Vagina (tissue), 2 donors: ENCODE measurements around the gene KIF26A. TPM values are rescaled to one million over a fixed set of nuclear protein-coding genes. Genes with fewer than 3 reads are reported as not detected.

ENCODE experiments used
- DNase-seq, 2 donors: peaks; one replicate each; pipeline ENCODE4 v3.0.0-alpha.2; 2017; ENCODE audit errors: extremely low spot score in 2 of 2
- H3K27ac ChIP-seq: fragments of 200-600 bp; sonication (generic); one replicate; pipeline ENCODE4 v1.5.1; 2019
- H3K27me3 ChIP-seq: fragments of 200-600 bp; sonication (generic); one replicate; pipeline ENCODE4 v1.5.1; 2019
- H3K36me3 ChIP-seq, 2 donors: fragments of 200-600 bp; sonication (generic); one replicate each; pipeline ENCODE4 v1.5.1; 2017 to 2019
- H3K4me1 ChIP-seq: fragments of 200-600 bp; sonication (generic); one replicate; pipeline ENCODE4 v1.5.1; 2019
- H3K4me3 ChIP-seq, 2 donors: fragments of 200-600 bp; sonication (generic); 1 replicate in 1 of 2; 2 replicates in 1 of 2; pipeline ENCODE4 v1.5.1; 2016 to 2019
- H3K9me3 ChIP-seq: fragments of 200-600 bp; sonication (generic); one replicate; pipeline ENCODE4 v1.5.1; 2019
- CTCF ChIP-seq, 3 experiments: fragments of 450-650 bp in 2 of 3; fragments of 200-600 bp in 1 of 3; sonication (generic) in 1 of 3; IDR thresholded peaks; one replicate each; pipeline ENCODE4 v1.5.1; 2017 to 2019; ENCODE audit warnings: antibody characterized with exemption in 3 of 3, mild to moderate bottlenecking in 2 of 3, moderate library complexity in 2 of 3
- POLR2A ChIP-seq, 2 donors: fragments of 450-650 bp; IDR thresholded peaks; one replicate each; pipeline ENCODE4 v1.6.1; 2017; ENCODE audit warnings: antibody characterized with exemption in 2 of 2, mild to moderate bottlenecking in 2 of 2, moderate library complexity in 2 of 2
- POLR2AphosphoS5 ChIP-seq, 2 donors: sonication (generic); formaldehyde crosslinking; IDR thresholded peaks; one replicate each; pipeline ENCODE4 v1.9.0; 2017; ENCODE audit warnings: antibody characterized with exemption in 2 of 2, mild to moderate bottlenecking in 2 of 2, low read depth in 1 of 2; ENCODE audit not compliant: insufficient read depth in 1 of 2
- intact Hi-C: fragments of 100-400 bp; cut with DNase I; formaldehyde crosslinking; loops from one replicate; pipeline ENCODE4 v1.15.1; 2023
- total RNA-seq: library from RNA; depleted of rRNA; stranded (reverse); fragments of >200 nt; gene quantifications from one replicate; pipeline ENCODE4 v1.2.3, GENCODE V29; 2016

KIF26A gene
- total RNA-seq, 1 donor from 2014 or later: 2.7 TPM

DNA sequence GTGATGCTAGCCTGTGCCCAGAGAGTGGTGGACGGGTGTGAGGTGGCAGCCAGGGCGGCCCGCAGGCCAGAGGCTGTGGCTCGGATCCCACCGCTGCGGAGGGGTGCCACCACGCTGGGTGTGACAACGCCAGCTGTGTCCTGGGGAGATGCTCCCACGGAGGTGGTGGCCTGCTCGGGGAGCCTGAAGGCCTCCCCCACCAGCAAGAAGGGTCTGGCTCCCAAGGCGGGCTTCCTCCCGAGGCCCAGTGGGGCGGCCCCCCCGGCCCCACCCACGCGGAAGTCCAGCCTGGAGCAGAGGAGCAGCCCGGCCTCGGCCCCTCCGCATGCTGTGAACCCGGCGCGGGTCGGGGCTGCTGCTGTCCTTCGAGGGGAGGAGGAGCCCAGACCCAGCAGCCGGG lies 38.2 kb downstream of the KIF26A start:
- no peaks in the 10 kb centered on the region for H3K27me3 ChIP-seq
- TF ChIP-seq POLR2AphosphoS5 (IDR thresholded peaks at IDR 0.05; ENCODE audit: insufficient read depth in 1 of 2, low read depth in 1 of 2): no peak
- TF ChIP-seq POLR2A (IDR thresholded peaks at IDR 0.05): no peak
- H3K27ac ChIP-seq: no peak overlapping the region
- peaks cover 4% of the 10 kb centered on the region for H3K4me1 ChIP-seq
- peaks cover 0 to 9% of the 10 kb centered on the region in 2 donors for H3K36me3 ChIP-seq
- intact Hi-C loops: no loop called here
- H3K9me3 ChIP-seq: no peaks in the 10 kb centered on the region
- no peak for DNase-seq
- no peak overlapping the region for H3K4me3 ChIP-seq

- Histone ChIP-seq H3K4me3 (no peak overlapping the region), H3K27me3 (no peaks in the 10 kb centered on the region), H3K4me1 (peaks cover 6% of the 10 kb centered on the region), H3K9me3 (no peaks in the 10 kb centered on the region), H3K27ac (no peak overlapping the region), H3K36me3 (peaks cover 0 to 9% of the 10 kb centered on the region in 2 donors)
- DNase-seq: no peak
- no peak for TF ChIP-seq POLR2AphosphoS5 (IDR thresholded peaks at IDR 0.05; ENCODE audit: insufficient read depth in 1 of 2, low read depth in 1 of 2)
- TF ChIP-seq POLR2A (IDR thresholded peaks at IDR 0.05): no peak
- no peak for TF ChIP-seq CTCF (IDR thresholded peaks at IDR 0.05)
- intact Hi-C loops: no loop called here
Measured at GRCh38 chr14:104177411-104177810, 39.0 kb downstream of the KIF26A start.

GRCh38 chr14:104178279-104178678 lies 39.9 kb downstream of the KIF26A start:
- Histone ChIP-seq H3K36me3 (peaks cover 0 to 9% of the 10 kb centered on the region in 2 donors), H3K9me3 (no peaks in the 10 kb centered on the region), H3K4me3 (no peak overlapping the region), H3K27ac (no peak overlapping the region), H3K4me1 (peaks cover 6% of the 10 kb centered on the region), H3K27me3 (no peaks in the 10 kb centered on the region)
- TF ChIP-seq POLR2AphosphoS5 (IDR thresholded peaks at IDR 0.05; ENCODE audit: insufficient read depth in 1 of 2, low read depth in 1 of 2) (no peak), POLR2A (IDR thresholded peaks at IDR 0.05) (no peak), CTCF (IDR thresholded peaks at IDR 0.05) (no peak)
- intact Hi-C loops: no loop called here
- no peak for DNase-seq

DNA sequence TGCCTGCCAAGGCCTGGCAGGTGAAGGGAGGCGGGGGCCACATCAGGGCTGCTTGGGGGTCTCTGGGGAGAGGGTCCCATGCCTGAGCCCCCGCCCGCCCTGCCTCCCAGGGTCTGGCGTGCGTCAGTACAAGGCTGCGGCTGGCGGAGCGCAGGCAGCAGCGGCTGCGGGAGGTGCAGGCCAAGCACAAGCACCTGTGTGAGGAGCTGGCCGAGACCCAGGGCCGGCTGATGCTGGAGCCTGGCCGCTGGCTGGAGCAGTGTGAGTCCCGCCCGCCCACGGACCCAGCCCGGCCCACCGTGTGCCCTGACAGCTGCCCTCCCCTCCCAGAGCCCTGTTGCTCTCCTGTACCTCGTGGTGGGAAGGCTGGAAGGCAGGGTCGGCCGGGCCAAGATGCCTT lies 40.7 kb downstream of the KIF26A start:
- Histone ChIP-seq H3K9me3 (no peaks in the 10 kb centered on the region), H3K36me3 (peaks cover 0 to 9% of the 10 kb centered on the region in 2 donors)

DNA sequence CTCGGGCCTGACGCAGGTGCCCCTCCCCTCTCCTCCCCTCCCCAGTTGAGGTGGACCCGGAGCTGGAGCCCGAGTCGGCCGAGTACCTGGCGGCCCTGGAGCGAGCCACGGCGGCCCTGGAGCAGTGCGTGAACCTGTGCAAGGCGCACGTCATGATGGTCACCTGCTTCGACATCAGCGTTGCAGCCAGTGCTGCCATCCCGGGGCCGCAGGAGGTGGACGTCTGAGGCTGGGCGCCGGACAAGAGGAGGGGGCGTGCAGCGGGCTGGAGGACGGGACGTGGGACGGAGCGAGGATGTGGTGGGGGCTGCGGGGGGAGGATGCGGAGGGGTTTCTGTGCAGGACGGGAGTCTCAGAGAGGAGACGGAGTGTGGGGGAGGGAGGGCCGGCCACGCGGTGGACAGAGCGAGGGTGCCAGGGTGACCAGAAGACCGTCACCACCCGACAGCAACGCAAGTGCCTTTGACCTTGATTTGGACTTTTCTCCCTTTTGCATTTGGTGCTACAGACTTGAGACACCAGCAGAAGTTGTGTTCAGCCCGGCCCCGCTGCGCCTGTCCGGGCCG lies 41.3 kb downstream of the KIF26A start:
- no peak overlapping the region for H3K4me3 ChIP-seq
- H3K27me3 ChIP-seq: no peaks in the 10 kb centered on the region
- no peak for TF ChIP-seq POLR2A (IDR thresholded peaks at IDR 0.05)
- TF ChIP-seq CTCF (IDR thresholded peaks at IDR 0.05): no peak
- TF ChIP-seq POLR2AphosphoS5 (IDR thresholded peaks at IDR 0.05; ENCODE audit: insufficient read depth in 1 of 2, low read depth in 1 of 2): no peak
- H3K27ac ChIP-seq: no peak overlapping the region
- H3K4me1 ChIP-seq: peaks cover 6% of the 10 kb centered on the region
- intact Hi-C loops: no loop called here
- H3K9me3 ChIP-seq: no peaks in the 10 kb centered on the region
- DNase-seq: no peak
- peaks cover 0 to 9% of the 10 kb centered on the region in 2 donors for H3K36me3 ChIP-seq

More for the DNA sequence above, 40.7 kb downstream of the KIF26A start:
- no peak overlapping the region for H3K4me3 ChIP-seq
- DNase-seq: no peak
- intact Hi-C loops: no loop called here
- H3K27me3 ChIP-seq: no peaks in the 10 kb centered on the region
- peaks cover 6% of the 10 kb centered on the region for H3K4me1 ChIP-seq
- H3K27ac ChIP-seq: no peak overlapping the region
- no peak for TF ChIP-seq POLR2AphosphoS5 (IDR thresholded peaks at IDR 0.05; ENCODE audit: insufficient read depth in 1 of 2, low read depth in 1 of 2)
- no peak for TF ChIP-seq POLR2A (IDR thresholded peaks at IDR 0.05)

DNA sequence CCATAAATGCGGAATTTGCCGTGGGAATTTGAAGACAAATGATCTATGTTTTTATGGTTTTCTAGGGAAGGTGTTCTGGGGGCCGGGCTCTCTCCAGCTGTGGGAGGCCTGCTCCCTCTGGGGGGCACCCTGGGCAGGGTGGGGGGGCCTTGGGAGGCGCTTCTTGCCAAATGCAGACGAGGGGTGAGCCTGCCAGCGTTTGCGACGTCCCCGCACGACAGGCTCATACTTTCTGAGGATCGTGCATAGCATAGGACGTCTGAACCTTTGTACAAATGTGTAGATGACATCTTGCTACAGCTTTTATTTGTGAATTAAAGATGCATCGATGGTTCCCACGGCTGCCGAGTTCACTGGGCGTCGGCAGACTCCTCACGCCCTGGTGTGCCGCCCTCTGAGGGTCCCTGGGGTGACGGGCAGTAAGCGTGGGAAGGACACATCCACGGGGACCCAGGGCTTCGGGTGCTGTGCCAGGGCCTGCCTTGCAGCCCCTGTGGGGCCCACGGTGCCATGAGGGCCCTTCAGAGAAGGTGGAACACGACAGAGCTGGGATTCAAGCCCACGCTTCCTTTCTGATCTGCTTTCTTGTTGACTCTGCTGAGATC lies 42.3 kb downstream of the KIF26A start:
- intact Hi-C loops: no loop called here
- Histone ChIP-seq H3K4me3 (no peak overlapping the region), H3K27me3 (no peaks in the 10 kb centered on the region), H3K27ac (no peak overlapping the region), H3K36me3 (peaks cover 0 to 5% of the 10 kb centered on the region in 2 donors), H3K4me1 (peaks cover 6% of the 10 kb centered on the region), H3K9me3 (no peaks in the 10 kb centered on the region)
- no peak for TF ChIP-seq POLR2A (IDR thresholded peaks at IDR 0.05)
- no peak for TF ChIP-seq CTCF (IDR thresholded peaks at IDR 0.05)
- no peak for TF ChIP-seq POLR2AphosphoS5 (IDR thresholded peaks at IDR 0.05; ENCODE audit: insufficient read depth in 1 of 2, low read depth in 1 of 2)
- DNase-seq: no peak
